KMS-11 (cell line): ENCODE results near the gene KAZALD1.
A peak's percentile ranks its signal among the peaks of the same experiment; 100 is the strongest.

ENCODE experiments used
- H2AFZ ChIP-seq: fragments of 200-600 bp; sonication (generic); 2 replicates; pipeline ENCODE4 v1.6.1; 2016; ENCODE audit warnings: antibody characterized with exemption, mixed run types, low read depth
- H3K27ac ChIP-seq: fragments of 200-600 bp; sonication (generic); 2 replicates; pipeline ENCODE4 v1.6.1; 2016; ENCODE audit warnings: mild to moderate bottlenecking, mixed run types
- H3K27me3 ChIP-seq: fragments of 200-600 bp; sonication (generic); 2 replicates; pipeline ENCODE4 v1.6.1; 2017; ENCODE audit warnings: mild to moderate bottlenecking, low read depth, mixed run types, moderate library complexity; ENCODE audit not compliant: insufficient read depth
- H3K36me3 ChIP-seq: fragments of 200-600 bp; sonication (generic); 2 replicates; pipeline ENCODE4 v1.6.1; 2017; ENCODE audit warnings: mild to moderate bottlenecking, mixed run types; ENCODE audit not compliant: insufficient read depth
- H3K4me1 ChIP-seq: fragments of 200-600 bp; sonication (generic); 2 replicates; pipeline ENCODE4 v1.6.1; 2016; ENCODE audit warnings: mild to moderate bottlenecking, low read depth, mixed run types; ENCODE audit not compliant: poor library complexity, severe bottlenecking
- H3K4me2 ChIP-seq: fragments of 200-600 bp; sonication (generic); 2 replicates; pipeline ENCODE4 v1.7.0; 2016; ENCODE audit warnings: mild to moderate bottlenecking, mixed run types
- H3K4me3 ChIP-seq: fragments of 200-600 bp; sonication (generic); IDR thresholded peaks from 2 replicates; pipeline ENCODE4 v1.6.1; 2017; ENCODE audit warnings: low read depth, low read length, mixed read lengths; ENCODE audit not compliant: insufficient read depth
- H3K79me2 ChIP-seq: fragments of 200-600 bp; sonication (generic); 2 replicates; pipeline ENCODE4 v1.6.1; 2016; ENCODE audit warnings: low read depth, mixed run types; ENCODE audit not compliant: insufficient read depth
- H3K9ac ChIP-seq: fragments of 200-600 bp; sonication (generic); 2 replicates; pipeline ENCODE4 v1.6.1; 2016; ENCODE audit warnings: mild to moderate bottlenecking, mixed run types
- H4K20me1 ChIP-seq: fragments of 200-600 bp; sonication (generic); 2 replicates; pipeline ENCODE4 v1.6.1; 2016; ENCODE audit warnings: mild to moderate bottlenecking, mixed run types; ENCODE audit not compliant: insufficient read depth
- TF ChIP-seq, protein P1 (sequence below): fragments of 200-600 bp; sonication (generic); conservative IDR thresholded peaks from 2 replicates; pipeline ENCODE4 v1.6.1; 2017; ENCODE audit warnings: low read depth, mild to moderate bottlenecking, antibody characterized with exemption, low read length, moderate library complexity, mixed read lengths

KAZALD1 gene

DNA sequence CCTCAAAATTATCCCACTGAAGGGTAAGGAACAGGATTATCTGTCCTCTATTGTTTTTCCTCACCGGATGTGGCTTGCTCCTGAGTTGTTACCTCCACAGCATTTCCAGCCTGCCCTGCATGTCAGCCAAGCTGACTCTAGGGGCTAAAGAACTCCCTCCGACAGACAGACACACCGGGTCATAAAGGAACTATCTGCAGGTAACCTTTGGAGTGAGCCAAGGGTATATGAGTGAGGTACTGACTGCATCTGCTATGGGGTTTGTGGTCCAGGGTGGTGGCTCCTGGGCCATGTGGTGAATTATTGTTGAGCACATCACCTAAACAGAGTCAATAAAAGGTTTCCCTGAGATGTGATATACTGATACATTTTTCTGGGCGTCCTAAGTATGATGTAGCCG is 6.9 kb upstream of the KAZALD1 start:
- TF ChIP-seq, protein P1, sequence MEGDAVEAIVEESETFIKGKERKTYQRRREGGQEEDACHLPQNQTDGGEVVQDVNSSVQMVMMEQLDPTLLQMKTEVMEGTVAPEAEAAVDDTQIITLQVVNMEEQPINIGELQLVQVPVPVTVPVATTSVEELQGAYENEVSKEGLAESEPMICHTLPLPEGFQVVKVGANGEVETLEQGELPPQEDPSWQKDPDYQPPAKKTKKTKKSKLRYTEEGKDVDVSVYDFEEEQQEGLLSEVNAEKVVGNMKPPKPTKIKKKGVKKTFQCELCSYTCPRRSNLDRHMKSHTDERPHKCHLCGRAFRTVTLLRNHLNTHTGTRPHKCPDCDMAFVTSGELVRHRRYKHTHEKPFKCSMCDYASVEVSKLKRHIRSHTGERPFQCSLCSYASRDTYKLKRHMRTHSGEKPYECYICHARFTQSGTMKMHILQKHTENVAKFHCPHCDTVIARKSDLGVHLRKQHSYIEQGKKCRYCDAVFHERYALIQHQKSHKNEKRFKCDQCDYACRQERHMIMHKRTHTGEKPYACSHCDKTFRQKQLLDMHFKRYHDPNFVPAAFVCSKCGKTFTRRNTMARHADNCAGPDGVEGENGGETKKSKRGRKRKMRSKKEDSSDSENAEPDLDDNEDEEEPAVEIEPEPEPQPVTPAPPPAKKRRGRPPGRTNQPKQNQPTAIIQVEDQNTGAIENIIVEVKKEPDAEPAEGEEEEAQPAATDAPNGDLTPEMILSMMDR, result no peak
- Histone ChIP-seq H3K4me3 (no peak overlapping the region), H3K27me3 (no peaks in the 10 kb centered on the region), H3K9ac (no peak overlapping the region), H3K36me3 (no peaks in the 10 kb centered on the region), H3K4me2 (no peak overlapping the region), H2AFZ (no peak overlapping the region), H4K20me1 (peaks cover 3% of the 10 kb centered on the region; the same call in 1 of the 2 replicates), H3K27ac (no peak overlapping the region), H3K4me1 (peaks cover 20% of the 10 kb centered on the region), H3K79me2 (peaks cover 32% of the 10 kb centered on the region)

DNA sequence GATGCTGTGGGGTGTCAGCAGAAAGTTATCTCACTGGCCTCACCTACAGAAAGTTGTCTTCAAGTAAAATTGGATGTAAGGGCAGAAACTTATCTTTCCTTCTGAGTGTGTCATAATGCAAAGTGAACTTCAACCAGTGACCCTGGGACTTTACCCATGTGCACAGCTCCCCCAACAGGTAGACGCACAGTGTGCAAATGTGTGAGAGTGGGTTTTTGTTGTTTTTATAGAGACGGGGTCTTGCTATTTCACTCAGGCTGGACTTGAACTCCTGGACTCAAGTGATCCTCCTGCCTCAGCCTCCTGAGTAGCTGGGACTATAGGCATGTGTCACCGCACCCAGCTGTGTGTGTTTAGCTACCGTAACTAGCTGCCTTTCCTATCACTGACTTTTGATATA is 6.4 kb upstream of the KAZALD1 start:
- TF ChIP-seq, protein P1, result no peak
- Histone ChIP-seq H3K9ac (no peak overlapping the region), H3K4me3 (no peak overlapping the region), H3K4me1 (peaks cover 20% of the 10 kb centered on the region), H3K27me3 (no peaks in the 10 kb centered on the region), H3K36me3 (no peaks in the 10 kb centered on the region), H3K79me2 (peaks cover 32% of the 10 kb centered on the region), H3K4me2 (no peak overlapping the region), H4K20me1 (peaks cover 3% of the 10 kb centered on the region; the same call in 1 of the 2 replicates), H3K27ac (no peak overlapping the region), H2AFZ (no peak overlapping the region)

DNA sequence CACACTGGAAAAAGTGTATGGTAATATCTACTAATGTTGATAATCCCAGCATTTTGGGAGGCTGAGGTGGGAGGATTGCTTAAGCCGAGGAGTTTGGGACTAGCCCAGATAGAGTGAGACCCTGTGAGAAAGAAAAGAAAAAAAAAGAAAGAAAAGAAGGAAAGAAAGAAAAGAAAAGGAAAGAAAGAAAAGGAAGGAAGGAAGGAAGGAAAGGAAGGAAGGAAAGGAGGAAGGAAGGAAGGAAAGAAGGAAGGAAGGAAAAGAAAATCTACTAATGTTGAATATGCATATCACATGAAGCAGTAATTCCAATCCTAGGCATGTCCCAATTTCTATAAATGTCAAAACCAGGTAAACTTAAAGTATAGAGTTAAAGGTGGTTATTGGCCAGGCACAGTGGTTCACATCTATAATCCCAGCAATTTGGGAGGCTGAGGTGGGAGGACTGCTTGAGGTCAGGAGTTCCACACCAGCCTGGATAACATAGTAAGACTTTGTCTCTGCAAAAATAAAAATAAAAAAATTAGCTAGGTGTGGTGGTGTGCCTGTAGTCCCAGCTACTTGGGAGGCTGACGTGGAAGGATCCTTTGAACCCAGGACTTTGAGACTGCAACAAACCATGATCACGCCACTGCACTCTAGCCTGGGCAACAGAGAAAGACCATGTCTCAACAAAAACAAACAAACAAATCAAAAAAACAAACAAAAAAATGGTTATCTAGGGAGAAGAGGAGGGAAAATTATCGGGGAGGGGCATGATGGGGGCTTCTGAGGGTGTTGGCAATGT is 5.2 kb upstream of the KAZALD1 start:
- no peaks in the 10 kb centered on the region for H3K36me3 ChIP-seq
- H3K4me3 ChIP-seq, result no peak overlapping the region
- H3K4me1 ChIP-seq, result peaks cover 21% of the 10 kb centered on the region
- H3K9ac ChIP-seq, result no peak overlapping the region
- no peak overlapping the region for H3K27ac ChIP-seq
- peaks cover 32% of the 10 kb centered on the region for H3K79me2 ChIP-seq
- H2AFZ ChIP-seq, result no peak overlapping the region
- TF ChIP-seq, protein P1, result no peak
- peaks cover 3% of the 10 kb centered on the region; the same call in 1 of the 2 replicates for H4K20me1 ChIP-seq
- H3K4me2 ChIP-seq, result no peak overlapping the region
- H3K27me3 ChIP-seq, result no peaks in the 10 kb centered on the region

DNA sequence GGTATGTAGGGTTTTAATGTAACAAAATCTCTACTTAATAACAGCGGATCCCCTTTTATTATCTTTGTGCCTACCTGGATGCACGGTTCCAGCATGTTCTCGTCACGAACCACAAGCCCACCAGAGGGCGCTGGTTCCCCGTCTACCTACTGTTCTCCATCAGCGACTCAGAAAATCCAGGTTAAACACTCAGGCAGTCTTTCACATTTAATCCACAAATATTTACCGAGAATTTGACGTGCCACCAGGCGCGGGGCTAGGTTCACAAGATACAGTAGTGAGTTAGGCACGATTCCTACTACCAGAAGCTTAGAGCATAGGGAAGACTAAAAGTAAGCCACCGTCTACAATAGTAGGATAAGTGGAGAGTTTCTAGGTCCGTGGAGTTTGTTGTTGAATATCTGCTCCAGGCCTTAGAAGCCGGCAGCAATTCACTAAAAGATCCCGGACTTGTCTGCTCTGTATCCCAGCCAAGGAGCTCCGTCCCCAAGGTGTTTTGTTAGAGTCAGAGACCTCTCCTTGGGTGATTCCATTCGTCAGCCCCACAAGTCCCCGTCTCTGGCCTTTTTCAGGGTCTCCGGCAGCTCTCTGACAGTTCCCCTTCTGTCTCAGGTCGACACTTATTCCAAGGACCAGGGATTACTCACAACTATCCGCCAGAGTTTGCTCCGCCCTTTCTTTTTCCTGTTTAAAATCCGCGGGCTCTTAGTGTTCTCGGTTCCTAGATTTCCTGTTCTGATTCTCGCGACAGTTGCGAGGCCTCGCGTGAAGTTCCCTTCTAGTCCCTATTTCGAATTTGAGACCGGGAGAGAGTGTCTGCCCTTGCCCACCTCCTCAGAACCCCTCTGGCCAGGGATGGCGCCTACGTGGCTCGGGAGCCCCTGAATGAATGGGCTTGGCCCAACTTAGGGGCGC is 1.5 kb upstream of the KAZALD1 start:
- H4K20me1 ChIP-seq, result peaks cover 3% of the 10 kb centered on the region; the same call in 1 of the 2 replicates
- no peaks in the 10 kb centered on the region for H3K27me3 ChIP-seq
- peak overlapping the region; percentile 69; the same call in 1 of the 2 replicates for H3K4me2 ChIP-seq
- H3K4me3 ChIP-seq, result peak overlapping the region; percentile 21
- TF ChIP-seq, protein P1, result peak; percentile 96
- H2AFZ ChIP-seq, result peak overlapping the region; percentile 76
- H3K4me1 ChIP-seq, result peaks cover 47% of the 10 kb centered on the region
- no peaks in the 10 kb centered on the region for H3K36me3 ChIP-seq
- H3K79me2 ChIP-seq, result peaks cover 30% of the 10 kb centered on the region
- H3K9ac ChIP-seq, result peak overlapping the region; percentile 76
- peak overlapping the region; percentile 95 for H3K27ac ChIP-seq
